NCI-H1048 (cell line): Measurements from ENCODE around the gene SPRYD3.
"Not testable (repeated sequence)": the region's sequence is repeated elsewhere in the genome, so short reads cannot be mapped to it uniquely, and the experiment has no call there.

ENCODE experiments used
- DNase-seq: peaks from one replicate; lab custom pipeline; 2025; lab: John Stamatoyannopoulos, UW

SPRYD3 gene

GRCh38 chr12:53079226-53080117 is at the start of gene SPRYD3:
SPRYD3 (minus strand) TSS chr12:53079390; CDS start chr12:53079333, 57 bp downstream.
- peak; percentile 92 for DNase-seq

- no peak for DNase-seq
These were observed 48.0 kb upstream of the SPRYD3 start for GRCh38 chr12:53127169-53127568.

- DNase-seq, result no peak
These were observed 45.1 kb upstream of the SPRYD3 start for GRCh38 chr12:53124352-53124723.

- no peak for DNase-seq
These were observed 44.6 kb upstream of the SPRYD3 start for GRCh38 chr12:53123578-53124351.

GRCh38 chr12:53122961-53123468 is 43.8 kb upstream of the SPRYD3 start:
- no peak for DNase-seq

GRCh38 chr12:53120685-53121525 is 41.7 kb upstream of the SPRYD3 start:
- no peak for DNase-seq

- DNase-seq, result no peak
These were observed 39.6 kb upstream of the SPRYD3 start for GRCh38 chr12:53118751-53119300.

GRCh38 chr12:53115891-53116648 is 36.9 kb upstream of the SPRYD3 start:
- DNase-seq, result no peak

- DNase-seq, result no peak
These were observed 36.1 kb upstream of the SPRYD3 start for GRCh38 chr12:53115112-53115890.

- no peak for DNase-seq
These were observed 34.8 kb upstream of the SPRYD3 start for GRCh38 chr12:53113951-53114350.

GRCh38 chr12:53113136-53113705 is 34.0 kb upstream of the SPRYD3 start:
- DNase-seq, result no peak

- DNase-seq, result not testable (repeated sequence)
These were observed 33.2 kb upstream of the SPRYD3 start for GRCh38 chr12:53112431-53112830.

GRCh38 chr12:53107122-53107521 is 27.9 kb upstream of the SPRYD3 start:
- no peak for DNase-seq

- no peak for DNase-seq
These were observed 26.7 kb upstream of the SPRYD3 start for GRCh38 chr12:53105712-53106439.

GRCh38 chr12:53105256-53105655 is 26.1 kb upstream of the SPRYD3 start:
- DNase-seq, result no peak

GRCh38 chr12:53103860-53104305 is 24.7 kb upstream of the SPRYD3 start:
- no peak for DNase-seq

GRCh38 chr12:53102883-53103807 is 24.0 kb upstream of the SPRYD3 start, which contains the start of gene SOAT2:
SOAT2 (plus strand) TSS chr12:53103486; CDS start chr12:53103578, 92 bp downstream.
- no peak for DNase-seq
